ENCODE measurements around the gene SHLD1.

The SHLD1 gene

DNA sequence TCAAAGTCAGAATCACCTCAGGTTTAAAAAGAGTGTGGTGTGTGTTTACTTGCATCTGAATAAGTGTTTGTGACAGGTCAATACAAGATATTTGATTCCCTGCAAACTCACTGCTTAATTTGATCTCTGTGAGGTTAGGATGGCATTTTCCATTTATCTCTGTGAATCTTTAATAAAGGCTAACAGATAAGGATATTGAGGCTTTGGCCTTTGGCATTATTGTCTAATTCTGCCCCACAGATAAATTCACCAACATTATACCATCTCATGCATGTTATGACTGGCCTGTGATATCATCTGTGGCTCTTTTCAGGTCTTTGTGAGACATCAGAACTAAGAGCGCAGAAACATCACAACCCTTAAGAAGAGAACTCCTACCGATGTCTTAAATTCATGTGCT is 115.4 kb downstream of the SHLD1 start:
- H3K4me3 ChIP-seq (ENCODE audit: control insufficient read depth, low read depth, low read length), result no peak overlapping the region
- TF ChIP-seq CTCF (IDR thresholded peaks at IDR 0.05; ENCODE audit: control insufficient read depth, insufficient read depth, low read depth, low read length, missing control alignments), result no peak
- no peak for DNase-seq (ENCODE audit: low read depth)

- TF ChIP-seq CTCF (IDR thresholded peaks at IDR 0.05; ENCODE audit: control insufficient read depth, insufficient read depth, low read depth, low read length, missing control alignments), result no peak
- no peak overlapping the region for H3K4me3 ChIP-seq (ENCODE audit: control insufficient read depth, low read depth, low read length)
- no peak for DNase-seq (ENCODE audit: low read depth)
These were observed 120.4 kb downstream of the SHLD1 start for GRCh38 chr20:5870568-5870981.

- no peak for DNase-seq (ENCODE audit: low read depth)
- no peak overlapping the region for H3K4me3 ChIP-seq (ENCODE audit: control insufficient read depth, low read depth, low read length)
- TF ChIP-seq CTCF (IDR thresholded peaks at IDR 0.05; ENCODE audit: control insufficient read depth, insufficient read depth, low read depth, low read length, missing control alignments), result no peak
These were observed 121.5 kb downstream of the SHLD1 start for GRCh38 chr20:5871459-5872410.

GRCh38 chr20:5877128-5877527 is 126.9 kb downstream of the SHLD1 start:
- DNase-seq (ENCODE audit: low read depth), result no peak
- H3K4me3 ChIP-seq (ENCODE audit: control insufficient read depth, low read depth, low read length), result no peak overlapping the region
- no peak for TF ChIP-seq CTCF (IDR thresholded peaks at IDR 0.05; ENCODE audit: control insufficient read depth, insufficient read depth, low read depth, low read length, missing control alignments)

DNA sequence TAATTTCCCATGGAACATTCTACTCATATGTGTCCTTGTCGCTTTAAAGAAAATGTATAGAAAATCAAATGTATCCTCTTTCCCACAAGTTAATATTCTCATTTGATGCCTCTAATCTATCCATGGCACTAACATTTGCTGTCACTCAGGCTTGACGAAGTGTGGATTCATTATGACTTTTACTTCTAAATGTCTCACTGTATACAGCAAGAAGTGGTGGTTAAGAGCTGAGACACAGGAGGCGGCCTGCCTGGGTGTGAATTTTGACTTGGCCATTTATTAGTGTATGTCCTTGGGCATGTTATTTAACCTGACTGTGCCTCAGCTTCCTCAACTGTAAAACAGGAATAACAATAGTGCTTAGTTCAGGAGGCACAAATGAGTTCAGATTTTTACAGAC is 130.1 kb downstream of the SHLD1 start:
- no peak for DNase-seq (ENCODE audit: low read depth)
- TF ChIP-seq CTCF (IDR thresholded peaks at IDR 0.05; ENCODE audit: control insufficient read depth, insufficient read depth, low read depth, low read length, missing control alignments), result no peak
- H3K4me3 ChIP-seq (ENCODE audit: control insufficient read depth, low read depth, low read length), result no peak overlapping the region

GRCh38 chr20:5881703-5882102 is 131.5 kb downstream of the SHLD1 start:
- no peak for DNase-seq (ENCODE audit: low read depth)
- no peak overlapping the region for H3K4me3 ChIP-seq (ENCODE audit: control insufficient read depth, low read depth, low read length)
- TF ChIP-seq CTCF (IDR thresholded peaks at IDR 0.05; ENCODE audit: control insufficient read depth, insufficient read depth, low read depth, low read length, missing control alignments), result no peak
